ENCODE data around the gene PRTN3. TPM values are rescaled to one million over a fixed set of nuclear protein-coding genes. Genes with fewer than 3 reads are reported as not detected.

Gene PRTN3
- total and polyA plus RNA-seq, 3 donors from 2014 or later, result 1.0 to 1.8 TPM; not detected in 1

DNA sequence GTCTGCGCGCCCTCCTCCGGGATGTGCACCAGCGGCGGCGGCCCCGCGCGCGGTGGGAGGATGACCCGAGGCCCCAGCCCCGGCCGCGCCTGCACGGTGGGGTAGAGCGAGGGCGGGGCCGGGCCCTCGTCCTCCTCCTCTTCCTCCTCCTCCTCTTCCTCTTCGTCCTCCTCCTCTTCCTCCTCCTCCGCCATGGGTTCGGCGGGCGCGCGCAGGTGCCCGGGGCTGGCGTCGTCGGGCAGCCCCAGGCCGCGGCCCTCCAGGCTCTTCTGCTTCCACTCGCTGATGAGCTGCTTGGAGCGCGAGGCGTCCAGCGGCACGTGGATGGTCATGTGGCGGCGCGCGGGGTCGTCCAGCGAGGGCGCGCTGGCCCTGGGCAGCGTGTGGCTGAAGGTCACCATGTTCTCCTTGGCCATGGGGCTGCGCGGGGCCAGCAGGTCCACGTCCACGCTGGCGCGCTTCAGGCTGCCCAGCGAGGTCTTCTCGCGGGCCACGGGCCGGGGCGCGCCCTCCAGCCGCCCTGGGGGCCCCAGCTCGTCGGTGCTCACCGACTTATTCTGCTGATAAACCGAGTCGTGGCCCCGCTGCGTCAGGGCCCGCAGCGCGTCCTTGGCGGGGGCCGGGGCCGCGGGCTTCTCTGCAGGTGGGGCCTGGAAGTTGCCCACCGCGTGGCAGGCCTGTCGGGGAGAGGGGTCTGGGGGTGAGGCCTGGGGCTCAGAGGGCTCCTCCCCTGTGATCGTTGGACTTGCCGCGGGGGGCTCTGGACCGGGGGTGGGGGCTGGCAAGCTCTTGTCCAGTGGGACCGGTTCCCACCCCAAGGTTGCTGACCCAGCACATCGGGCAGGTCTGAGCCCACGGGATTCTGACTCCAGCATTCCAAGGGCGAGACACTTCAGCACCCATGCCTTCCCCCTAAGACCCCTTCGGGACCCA, 27.3 kb upstream of the PRTN3 start:
- no peak for DNase-seq
- 70 to 75% methylated on average over 24 to 82 of the region's 87 CpGs for WGBS, 2 donors
- intact Hi-C loops (cut with DNase I; ENCODE audit: low total_unique reads), result no loop called here
- Histone ChIP-seq H3K4me1 (no peaks in the 10 kb centered on the region), H3K4me3 (no peak overlapping the region), H3K36me3 (ENCODE audit: low read depth, missing control alignments) (no peaks in the 10 kb centered on the region), H3K27me3 (no peaks in the 10 kb centered on the region), H3K27ac (no peak overlapping the region), H3K9me3 (no peaks in the 10 kb centered on the region)
- TF ChIP-seq, protein P1, sequence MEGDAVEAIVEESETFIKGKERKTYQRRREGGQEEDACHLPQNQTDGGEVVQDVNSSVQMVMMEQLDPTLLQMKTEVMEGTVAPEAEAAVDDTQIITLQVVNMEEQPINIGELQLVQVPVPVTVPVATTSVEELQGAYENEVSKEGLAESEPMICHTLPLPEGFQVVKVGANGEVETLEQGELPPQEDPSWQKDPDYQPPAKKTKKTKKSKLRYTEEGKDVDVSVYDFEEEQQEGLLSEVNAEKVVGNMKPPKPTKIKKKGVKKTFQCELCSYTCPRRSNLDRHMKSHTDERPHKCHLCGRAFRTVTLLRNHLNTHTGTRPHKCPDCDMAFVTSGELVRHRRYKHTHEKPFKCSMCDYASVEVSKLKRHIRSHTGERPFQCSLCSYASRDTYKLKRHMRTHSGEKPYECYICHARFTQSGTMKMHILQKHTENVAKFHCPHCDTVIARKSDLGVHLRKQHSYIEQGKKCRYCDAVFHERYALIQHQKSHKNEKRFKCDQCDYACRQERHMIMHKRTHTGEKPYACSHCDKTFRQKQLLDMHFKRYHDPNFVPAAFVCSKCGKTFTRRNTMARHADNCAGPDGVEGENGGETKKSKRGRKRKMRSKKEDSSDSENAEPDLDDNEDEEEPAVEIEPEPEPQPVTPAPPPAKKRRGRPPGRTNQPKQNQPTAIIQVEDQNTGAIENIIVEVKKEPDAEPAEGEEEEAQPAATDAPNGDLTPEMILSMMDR (IDR thresholded peaks at IDR 0.05), result no peak
- TF ChIP-seq POLR2A (IDR thresholded peaks at IDR 0.05), result no peak

DNA sequence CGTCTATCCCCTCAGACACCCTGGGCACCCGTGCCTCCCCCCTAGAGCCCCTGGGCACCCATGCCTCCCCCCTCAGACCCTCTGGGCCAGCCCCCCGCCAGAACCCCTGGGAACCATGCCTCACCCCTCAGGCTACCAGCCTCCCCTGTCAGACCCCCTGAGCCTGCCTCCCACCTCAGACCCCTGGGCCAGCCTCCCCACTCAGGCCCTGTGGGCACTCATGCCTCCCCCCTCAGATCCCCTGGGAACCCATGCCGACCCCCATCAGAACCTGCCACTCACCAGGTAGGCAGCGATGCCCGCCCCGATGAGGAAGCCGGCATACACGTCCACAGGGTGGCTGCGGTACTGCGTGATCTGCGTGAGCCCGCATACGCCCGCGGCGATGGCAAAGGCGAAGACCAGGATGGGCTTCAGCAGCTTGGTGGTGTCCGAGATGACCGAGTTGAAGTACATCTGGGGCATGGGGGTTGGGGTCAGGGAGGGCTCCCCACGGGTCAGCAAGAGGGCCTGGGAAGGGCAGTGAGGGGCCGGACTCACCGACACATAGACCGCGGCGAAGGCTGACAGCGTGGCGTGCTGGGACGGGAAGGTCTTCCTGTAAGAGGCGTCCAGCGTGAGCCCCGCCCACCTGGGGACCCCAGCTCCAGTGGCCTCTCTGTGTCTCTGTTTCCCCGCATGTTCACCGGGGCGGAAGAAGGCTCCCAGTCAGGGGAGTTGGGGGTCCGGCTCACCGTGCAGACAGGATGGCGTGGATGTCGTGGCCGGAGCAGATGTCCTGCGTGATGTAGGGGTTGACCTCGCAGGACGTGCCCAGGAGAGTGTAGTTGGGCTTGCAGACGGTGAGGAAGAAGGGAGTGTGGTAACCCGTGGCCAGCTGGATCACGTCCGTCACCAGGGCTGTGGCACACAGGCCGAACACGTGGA, 26.4 kb upstream of the PRTN3 start:
- Histone ChIP-seq H3K4me1 (no peaks in the 10 kb centered on the region), H3K4me3 (no peak overlapping the region), H3K36me3 (ENCODE audit: low read depth, missing control alignments) (no peaks in the 10 kb centered on the region), H3K27ac (no peak overlapping the region), H3K9me3 (no peaks in the 10 kb centered on the region), H3K27me3 (no peaks in the 10 kb centered on the region)
- DNase-seq, result no peak
- intact Hi-C loops (cut with DNase I; ENCODE audit: low total_unique reads), result no loop called here
- WGBS, 2 donors, result 84 to 87% methylated on average over 25 to 48 of the region's 49 CpGs
- TF ChIP-seq, protein P1 (IDR thresholded peaks at IDR 0.05), result no peak
- no peak for TF ChIP-seq POLR2A (IDR thresholded peaks at IDR 0.05)

DNA sequence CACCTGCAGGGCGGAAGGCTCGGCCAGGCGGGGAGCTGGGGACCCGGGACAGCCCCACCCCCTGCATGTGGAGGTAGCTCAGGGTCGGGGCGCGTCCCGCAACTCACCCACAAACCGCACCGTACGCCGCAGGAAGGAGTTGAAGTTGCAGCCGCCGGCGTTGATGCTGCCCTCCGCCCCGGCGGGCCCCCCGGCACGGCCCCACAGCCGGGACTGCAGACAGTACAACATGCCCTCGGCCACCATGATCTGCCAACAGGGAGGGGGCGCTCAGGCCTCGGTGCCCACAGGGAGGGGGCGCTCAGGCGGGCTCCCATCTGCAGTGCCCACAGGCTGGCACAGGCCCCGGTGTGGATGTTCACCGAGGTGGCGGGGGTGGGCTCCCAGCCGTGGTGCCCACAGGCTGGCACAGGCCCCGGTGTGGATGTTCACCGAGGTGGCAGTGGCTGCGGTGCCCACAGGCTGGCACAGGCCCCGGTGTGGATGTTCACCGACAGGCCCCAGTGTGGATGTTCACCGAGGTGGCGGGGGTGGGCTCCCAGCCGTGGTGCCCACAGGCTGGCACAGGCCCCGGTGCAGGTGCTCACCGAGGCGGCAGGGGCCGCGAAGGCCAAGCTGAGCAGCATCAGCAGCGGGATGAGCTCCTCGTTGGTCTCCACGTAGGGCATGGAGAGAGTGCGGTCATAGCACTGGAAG, 25.6 kb upstream of the PRTN3 start:
- Histone ChIP-seq H3K27ac (no peak overlapping the region), H3K4me1 (no peaks in the 10 kb centered on the region), H3K36me3 (ENCODE audit: low read depth, missing control alignments) (no peaks in the 10 kb centered on the region), H3K27me3 (no peaks in the 10 kb centered on the region), H3K9me3 (no peaks in the 10 kb centered on the region), H3K4me3 (no peak overlapping the region)
- no peak for DNase-seq
- TF ChIP-seq POLR2A (IDR thresholded peaks at IDR 0.05), result no peak
- TF ChIP-seq, protein P1 (IDR thresholded peaks at IDR 0.05), result no peak
- intact Hi-C loops (cut with DNase I; ENCODE audit: low total_unique reads), result no loop called here
- 88 to 91% methylated on average over 18 to 47 of the region's 47 CpGs for WGBS, 2 donors

DNA sequence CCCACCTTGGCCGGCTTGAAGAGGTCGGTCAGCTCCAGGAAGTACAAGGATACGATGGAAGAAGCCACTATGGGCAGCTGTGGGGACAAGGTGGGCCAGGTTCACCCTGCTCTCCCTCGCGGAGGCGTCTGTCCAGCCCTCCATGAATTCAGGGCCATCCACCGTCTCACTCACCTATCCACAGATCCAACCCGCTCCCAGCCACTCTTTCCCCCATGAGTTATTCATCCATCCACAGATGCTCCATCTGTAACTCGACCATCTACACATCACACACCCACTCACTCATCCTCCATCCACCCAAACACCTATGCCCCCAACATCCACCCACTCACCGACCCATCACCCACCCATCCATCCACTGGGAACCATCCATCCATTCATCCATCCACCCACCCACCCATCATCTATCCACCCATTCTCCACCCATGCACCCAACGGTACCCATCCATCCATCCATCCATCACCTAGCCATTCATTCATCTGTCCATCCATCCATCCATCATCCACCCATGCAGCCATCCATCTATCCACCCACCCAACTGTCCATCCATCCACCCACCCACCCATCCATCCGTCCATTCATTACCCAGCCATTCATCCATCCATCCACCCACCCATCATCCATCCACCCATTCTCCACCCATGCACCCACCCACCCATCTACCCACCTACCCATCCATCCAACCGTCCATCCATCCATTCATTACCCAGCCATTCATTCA, 24.9 kb upstream of the PRTN3 start:
- H3K27me3 ChIP-seq, result no peaks in the 10 kb centered on the region
- H3K36me3 ChIP-seq (ENCODE audit: low read depth, missing control alignments), result no peaks in the 10 kb centered on the region
- intact Hi-C loops (cut with DNase I; ENCODE audit: low total_unique reads), result no loop called here
- no peak overlapping the region for H3K4me3 ChIP-seq
- H3K4me1 ChIP-seq, result no peaks in the 10 kb centered on the region
- WGBS, 2 donors, result 93 to 96% methylated on average over 12 to 13 of the region's 13 CpGs
- H3K27ac ChIP-seq, result no peak overlapping the region
- no peaks in the 10 kb centered on the region for H3K9me3 ChIP-seq
- no peak for TF ChIP-seq POLR2A (IDR thresholded peaks at IDR 0.05)
- TF ChIP-seq, protein P1 (IDR thresholded peaks at IDR 0.05), result no peak
- no peak for DNase-seq
